ENCODE data around the gene SIK1.

DNA sequence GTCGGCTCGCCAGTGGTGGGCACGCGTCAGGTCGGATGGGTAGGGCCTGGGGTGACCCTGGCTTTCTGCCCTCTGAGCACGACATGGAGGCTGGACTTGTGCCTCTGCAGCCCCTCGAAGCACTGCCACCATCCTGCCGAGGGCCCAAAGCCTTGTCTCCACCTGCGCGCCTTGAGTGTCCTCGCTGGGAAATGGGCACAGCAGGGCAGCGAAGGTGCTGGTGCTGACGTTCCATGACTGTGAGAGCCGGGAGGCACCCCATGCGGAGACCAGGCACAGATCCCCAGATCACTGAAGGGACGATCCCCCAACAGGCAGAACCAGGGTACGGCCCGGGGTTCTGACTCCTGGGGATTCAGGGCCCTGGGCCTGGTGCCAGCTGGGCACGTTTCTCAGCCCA is 60.3 kb downstream of the SIK1 start:
- TF ChIP-seq, protein P1, sequence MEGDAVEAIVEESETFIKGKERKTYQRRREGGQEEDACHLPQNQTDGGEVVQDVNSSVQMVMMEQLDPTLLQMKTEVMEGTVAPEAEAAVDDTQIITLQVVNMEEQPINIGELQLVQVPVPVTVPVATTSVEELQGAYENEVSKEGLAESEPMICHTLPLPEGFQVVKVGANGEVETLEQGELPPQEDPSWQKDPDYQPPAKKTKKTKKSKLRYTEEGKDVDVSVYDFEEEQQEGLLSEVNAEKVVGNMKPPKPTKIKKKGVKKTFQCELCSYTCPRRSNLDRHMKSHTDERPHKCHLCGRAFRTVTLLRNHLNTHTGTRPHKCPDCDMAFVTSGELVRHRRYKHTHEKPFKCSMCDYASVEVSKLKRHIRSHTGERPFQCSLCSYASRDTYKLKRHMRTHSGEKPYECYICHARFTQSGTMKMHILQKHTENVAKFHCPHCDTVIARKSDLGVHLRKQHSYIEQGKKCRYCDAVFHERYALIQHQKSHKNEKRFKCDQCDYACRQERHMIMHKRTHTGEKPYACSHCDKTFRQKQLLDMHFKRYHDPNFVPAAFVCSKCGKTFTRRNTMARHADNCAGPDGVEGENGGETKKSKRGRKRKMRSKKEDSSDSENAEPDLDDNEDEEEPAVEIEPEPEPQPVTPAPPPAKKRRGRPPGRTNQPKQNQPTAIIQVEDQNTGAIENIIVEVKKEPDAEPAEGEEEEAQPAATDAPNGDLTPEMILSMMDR (IDR thresholded peaks at IDR 0.05) = no peak
- no peak for TF ChIP-seq POLR2A (IDR thresholded peaks at IDR 0.05)
- no peak for TF ChIP-seq POLR2AphosphoS5 (IDR thresholded peaks at IDR 0.05)
- TF ChIP-seq EP300 (IDR thresholded peaks at IDR 0.05) = no peak
